SH-SY5Y (cell line): Measurements from ENCODE around the gene WDR43.

Source experiments
- GATA2 ChIP-seq: IDR thresholded peaks from 2 replicates; pipeline ENCODE4 v1.6.1; 2011; ENCODE audit warnings: mild to moderate bottlenecking, low read depth, low read length
- GATA3 ChIP-seq: IDR thresholded peaks from 2 replicates; pipeline ENCODE4 v1.6.1; 2011; ENCODE audit warnings: low read depth, mild to moderate bottlenecking, low read length, moderate library complexity

Gene WDR43

DNA sequence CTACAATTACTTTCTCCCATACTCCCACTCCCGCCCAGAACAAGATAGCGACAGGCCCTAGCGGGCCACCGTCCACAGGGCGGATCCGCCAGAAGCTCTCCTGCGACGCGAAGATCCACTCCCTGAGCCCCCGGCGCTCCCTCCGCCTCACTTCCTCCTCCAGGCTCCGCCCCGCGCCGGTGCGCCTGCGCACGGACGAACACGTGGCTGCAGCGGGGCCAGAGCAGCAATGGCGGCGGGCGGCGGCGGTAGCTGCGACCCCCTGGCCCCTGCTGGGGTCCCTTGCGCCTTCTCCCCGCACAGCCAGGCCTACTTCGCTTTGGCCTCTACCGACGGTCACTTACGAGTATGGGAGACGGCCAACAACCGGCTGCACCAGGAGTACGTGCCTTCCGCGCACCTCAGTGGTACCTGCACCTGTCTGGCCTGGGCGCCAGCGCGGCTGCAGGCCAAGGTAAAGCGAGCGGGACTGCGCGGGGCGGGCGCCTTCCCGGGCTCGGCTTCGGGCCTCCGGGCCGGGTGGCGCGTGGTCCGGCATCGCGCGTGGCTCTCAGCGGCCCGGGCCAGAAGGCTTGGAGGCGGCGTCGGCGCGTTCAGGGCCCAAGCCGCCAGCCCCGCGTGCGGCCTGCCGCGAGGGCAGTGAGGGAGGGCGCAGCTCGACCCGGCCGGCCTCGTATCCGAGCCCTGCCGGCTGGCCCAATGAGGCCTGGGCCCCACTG is at the start of gene WDR43:
WDR43 (plus strand) TSS at position 198 of the 719 bp plus-strand sequence; CDS start at position 230, 32 bp downstream.
- peak; percentile 68 for TF ChIP-seq GATA2
- TF ChIP-seq GATA3, result no peak

DNA sequence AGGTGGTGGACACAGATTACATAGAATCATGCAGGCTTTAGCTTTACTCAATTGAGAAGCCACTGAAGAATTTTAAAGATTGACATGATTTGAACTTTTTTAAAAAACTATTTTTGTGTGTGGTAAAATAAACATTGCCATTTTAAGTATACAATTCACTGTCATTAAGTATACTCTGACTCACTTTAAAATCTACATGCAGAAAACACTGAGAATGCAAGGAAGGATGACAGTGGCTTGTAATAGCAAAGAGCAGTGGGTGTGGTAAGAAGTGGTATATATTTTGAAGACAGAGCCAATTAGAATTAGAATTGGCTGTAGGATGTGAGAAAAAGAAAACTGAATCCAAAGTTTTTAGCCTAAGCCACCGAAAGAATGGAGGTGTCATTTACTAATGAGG is 39.3 kb upstream of the WDR43 start:
- TF ChIP-seq GATA2 (no peak), GATA3 (no peak)

DNA sequence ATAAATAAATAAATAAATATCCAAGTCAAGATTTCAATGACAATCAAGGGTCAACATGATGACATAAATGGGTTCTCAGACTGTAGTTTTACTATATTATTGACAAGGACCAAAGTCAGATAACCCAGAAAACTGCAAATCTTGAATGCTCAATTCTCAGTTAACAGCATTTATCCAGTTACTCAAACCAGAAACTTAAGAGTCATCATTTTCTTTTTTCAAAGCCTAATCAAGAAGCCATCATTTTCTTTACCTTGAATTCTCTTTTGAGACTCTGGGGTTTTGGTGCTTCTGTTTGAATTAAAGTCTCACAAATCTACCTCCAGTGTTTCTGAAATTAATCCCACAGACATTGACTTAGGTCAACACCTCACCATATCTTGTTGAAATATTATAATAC is 38.5 kb upstream of the WDR43 start:
- TF ChIP-seq GATA2 (no peak), GATA3 (no peak)

GRCh38 chr2:28868611-28869010 is 25.9 kb upstream of the WDR43 start:
- TF ChIP-seq GATA2, result no peak
- TF ChIP-seq GATA3, result no peak

GRCh38 chr2:28869494-28870145 is 24.8 kb upstream of the WDR43 start:
- TF ChIP-seq GATA2, result no peak

DNA sequence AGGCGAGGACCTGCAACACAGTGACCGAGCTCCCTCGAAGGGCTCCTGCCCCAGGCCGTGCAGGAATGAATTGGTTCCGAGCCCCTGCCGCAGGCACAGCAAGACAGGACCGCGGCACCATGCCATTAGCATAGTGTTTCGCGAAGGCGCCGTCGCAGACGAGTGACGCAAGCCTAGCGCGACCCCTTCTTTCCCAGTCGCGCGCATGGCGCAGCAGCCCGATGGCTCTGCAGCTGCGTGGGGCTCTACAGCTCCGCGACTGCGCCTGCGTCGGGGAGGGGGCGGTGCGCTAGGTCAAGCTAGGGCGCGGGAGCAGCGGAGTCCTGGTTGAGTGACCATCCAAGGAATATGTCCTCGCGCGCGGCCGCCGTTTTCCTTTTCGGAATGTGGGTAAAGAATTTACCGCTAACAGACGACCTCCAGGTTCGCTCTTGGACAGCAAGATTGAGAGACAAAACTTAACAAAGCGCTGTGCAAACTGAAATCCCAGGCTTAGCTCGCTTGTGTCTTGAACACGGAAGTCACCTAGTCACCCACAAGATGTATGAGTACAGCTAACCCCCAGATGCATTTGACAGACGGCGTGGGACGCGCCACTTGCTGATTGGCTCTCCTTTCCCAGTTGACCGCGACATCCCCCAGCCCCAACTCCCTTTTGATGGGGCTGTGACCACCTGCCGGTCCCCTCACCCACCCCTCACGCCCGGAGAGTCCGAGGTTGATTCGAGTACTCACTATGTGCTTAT is 24.1 kb upstream of the WDR43 start, which contains the start of gene TRMT61B:
TRMT61B (minus strand) TSS at position 164 of the 746 bp plus-strand sequence; CDS start at position 132, 32 bp downstream.
- TF ChIP-seq GATA3 (no peak), GATA2 (no peak)

- TF ChIP-seq GATA2, result no peak
- TF ChIP-seq GATA3, result no peak
These were observed 22.8 kb upstream of the WDR43 start for GRCh38 chr2:28871620-28872019.

DNA sequence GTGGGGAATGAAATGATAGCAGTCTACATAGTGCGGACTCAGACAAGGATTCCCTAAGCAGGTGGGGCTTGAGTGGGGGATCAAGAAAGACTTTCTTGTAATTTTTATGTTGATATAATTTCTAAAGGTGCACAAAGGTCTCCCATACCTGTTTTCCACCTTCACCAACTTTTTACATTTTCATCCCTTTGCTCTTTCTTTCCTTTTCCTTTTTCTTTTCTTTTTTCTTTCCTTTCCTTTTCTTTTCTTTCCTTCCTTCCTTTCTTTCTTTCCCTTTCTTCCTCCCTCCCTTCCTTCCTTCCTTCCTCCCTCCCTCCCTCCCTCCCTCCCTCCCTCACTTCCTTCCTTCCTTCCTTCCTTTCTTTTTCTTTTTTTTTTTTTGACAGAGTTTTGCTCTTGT is 14.3 kb upstream of the WDR43 start:
- TF ChIP-seq GATA3, result no peak
- TF ChIP-seq GATA2, result no peak

DNA sequence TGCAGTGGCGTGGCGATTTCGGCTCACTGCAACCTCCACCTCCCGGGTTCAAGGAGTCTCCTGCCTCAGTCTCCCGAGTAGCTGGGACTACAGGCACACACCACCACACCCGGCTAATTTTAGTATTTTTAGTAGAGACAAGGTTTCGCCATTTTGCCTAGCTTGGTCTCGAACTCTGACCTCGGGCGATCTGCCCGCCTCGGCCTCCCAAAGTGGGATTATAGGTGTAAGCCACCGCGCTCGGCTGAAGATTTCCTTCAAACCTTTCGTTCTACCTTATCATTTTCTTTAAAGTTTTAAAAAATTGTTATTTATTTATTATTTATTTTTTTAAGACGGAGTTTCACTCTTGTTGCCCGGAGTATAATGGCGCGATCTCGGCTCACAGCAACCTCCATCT is 979 bp upstream of the WDR43 start:
- TF ChIP-seq GATA3 (no peak), GATA2 (no peak)

GRCh38 chr2:28895189-28895893 is 874 bp downstream of the WDR43 start:
- TF ChIP-seq GATA2 (no peak), GATA3 (no peak)

GRCh38 chr2:28896906-28897305 is 2.4 kb downstream of the WDR43 start:
- TF ChIP-seq GATA2, result no peak
- no peak for TF ChIP-seq GATA3

DNA sequence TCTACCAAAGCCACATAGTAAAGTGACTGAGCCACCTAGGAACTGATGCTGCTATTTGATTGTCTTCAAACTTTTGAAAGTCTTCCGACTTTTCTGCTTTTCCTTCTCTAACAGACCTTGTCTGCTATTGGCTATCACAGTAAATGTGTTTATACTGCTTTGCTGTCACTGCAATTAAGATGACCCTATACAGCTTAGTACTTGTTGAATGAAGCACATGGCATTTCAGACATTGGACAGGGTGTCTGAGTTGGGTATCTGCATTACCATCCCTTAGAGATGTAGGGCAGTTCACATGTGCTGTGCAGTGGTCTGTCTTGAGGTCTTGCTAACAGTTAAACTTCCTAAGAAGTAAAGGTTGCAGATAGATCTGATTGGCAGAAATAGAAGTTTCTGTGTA is 3.6 kb downstream of the WDR43 start:
- TF ChIP-seq GATA2 (no peak), GATA3 (no peak)

- TF ChIP-seq GATA3, result no peak
- no peak for TF ChIP-seq GATA2
These were observed 6.7 kb downstream of the WDR43 start for GRCh38 chr2:28901202-28901601.

DNA sequence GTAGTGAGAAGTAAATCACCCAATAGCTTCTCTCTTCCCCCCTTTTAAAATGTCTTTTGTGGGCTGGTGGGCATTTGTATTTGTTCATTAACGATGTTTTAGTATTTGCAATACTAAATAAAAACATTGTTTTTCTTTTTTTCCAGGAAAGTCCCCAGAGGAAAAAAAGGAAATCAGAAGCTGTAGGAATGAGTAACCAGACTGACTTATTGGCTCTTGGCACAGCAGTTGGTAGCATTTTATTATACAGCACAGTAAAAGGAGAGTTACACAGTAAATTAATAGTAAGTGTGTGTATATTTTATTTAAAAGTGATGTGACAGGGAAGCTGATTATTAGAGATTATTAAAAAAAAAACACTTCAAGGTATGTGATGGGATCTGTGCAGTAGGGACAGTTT is 7.4 kb downstream of the WDR43 start:
- TF ChIP-seq GATA2 (no peak), GATA3 (no peak)
